Gastroesophageal sphincter (tissue), 3 donors: ENCODE measurements around the gene KCNIP4.

Experiments
- CTCF ChIP-seq, 4 experiments: fragments of 200-600 bp in 2 of 4; fragments of 450-650 bp in 2 of 4; sonication (generic) in 1 of 4; IDR thresholded peaks; one replicate each; pipeline ENCODE4 v1.5.1; 2017 to 2019; ENCODE audit warnings: antibody characterized with exemption in 4 of 4, mild to moderate bottlenecking in 2 of 4, moderate library complexity in 2 of 4
- POLR2A ChIP-seq, 2 donors: fragments of 450-650 bp; IDR thresholded peaks; one replicate each; pipeline ENCODE4 v1.6.1; 2017; ENCODE audit warnings: antibody characterized with exemption in 2 of 2, mild to moderate bottlenecking in 2 of 2, moderate library complexity in 1 of 2
- POLR2AphosphoS5 ChIP-seq: sonication (generic); formaldehyde crosslinking; IDR thresholded peaks from one replicate; pipeline ENCODE4 v1.6.1; 2017; ENCODE audit warnings: antibody characterized with exemption

- TF ChIP-seq CTCF (IDR thresholded peaks at IDR 0.05) (no peak), POLR2A (IDR thresholded peaks at IDR 0.05) (no peak), POLR2AphosphoS5 (no peak)
These were observed 42.5 kb upstream of the KCNIP4 start for GRCh38 chr4:21991050-21991449.
